T-helper 17 cell (primary cell): ENCODE results near the gene RIC3. TPM values are rescaled to one million over a fixed set of nuclear protein-coding genes. Genes with fewer than 3 reads are reported as not detected.

Experiments
- ATAC-seq: fragments of 150-1000 bp; cut with Tn5 transposase; 2 replicates; pipeline ENCODE4 v1.10.0; 2021; ENCODE audit warnings: mild to moderate bottlenecking, moderate library complexity
- DNase-seq, 3 donors: peaks; one replicate each; pipeline versions ENCODE4 v3.0.0 to v3.0.0-alpha.2; 2020 to 2021
- H3K9me3 ChIP-seq: one replicate; pipeline ENCODE4 v1.7.0; 2013; ENCODE audit warnings: low read length, mild to moderate bottlenecking; ENCODE audit not compliant: control insufficient read depth, poor library complexity, severe bottlenecking
- H3K27ac Mint-ChIP-seq: one replicate; pipeline ENCODE4 v1.8.0; 2022; ENCODE audit warnings: mild to moderate bottlenecking, moderate library complexity, mixed read lengths
- H3K27me3 Mint-ChIP-seq: one replicate; pipeline ENCODE4 v1.8.0; 2022; ENCODE audit warnings: mixed read lengths
- H3K36me3 Mint-ChIP-seq: one replicate; pipeline ENCODE4 v1.8.0; 2022; ENCODE audit warnings: low read depth, mixed read lengths
- H3K4me1 Mint-ChIP-seq: one replicate; pipeline ENCODE4 v1.8.0; 2022; ENCODE audit warnings: mild to moderate bottlenecking, mixed read lengths
- H3K4me3 Mint-ChIP-seq: one replicate; pipeline ENCODE4 v1.8.0; 2022; ENCODE audit warnings: mild to moderate bottlenecking, moderate library complexity, mixed read lengths
- total RNA-seq, 4 donors: library from RNA in 2 of 4; stranded (reverse) in 2 of 4; gene quantifications; one replicate each; pipeline ENCODE4 v1.2.3 and lab custom pipeline; 2022 to 2026

The RIC3 gene
- total RNA-seq, 2 donors from 2014 or later, result 38.8 to 52.9 TPM

GRCh38 chr11:8202516-8203413 lies 33.9 kb upstream of the RIC3 start:
- H3K4me1 Mint-ChIP-seq, result peaks cover 4% of the 10 kb centered on the region
- no peaks in the 10 kb centered on the region for H3K9me3 ChIP-seq
- H3K4me3 Mint-ChIP-seq, result no peak overlapping the region
- no peak overlapping the region for H3K27ac Mint-ChIP-seq
- ATAC-seq (no peak), DNase-seq (no peak)
- peaks cover 84% of the 10 kb centered on the region for H3K27me3 Mint-ChIP-seq
- H3K36me3 Mint-ChIP-seq, result no peaks in the 10 kb centered on the region

GRCh38 chr11:8201644-8202365 lies 33.0 kb upstream of the RIC3 start:
- H3K9me3 ChIP-seq, result no peaks in the 10 kb centered on the region
- no peak overlapping the region for H3K27ac Mint-ChIP-seq
- peaks cover 84% of the 10 kb centered on the region for H3K27me3 Mint-ChIP-seq
- no peak for DNase-seq
- peak; percentile 78 for ATAC-seq
- H3K4me1 Mint-ChIP-seq, result peaks cover 3% of the 10 kb centered on the region
- no peak overlapping the region for H3K4me3 Mint-ChIP-seq
- H3K36me3 Mint-ChIP-seq, result no peaks in the 10 kb centered on the region

- peaks cover 81% of the 10 kb centered on the region for H3K27me3 Mint-ChIP-seq
- ATAC-seq (no peak), DNase-seq (no peak)
- peaks cover 3% of the 10 kb centered on the region for H3K36me3 Mint-ChIP-seq
- H3K4me1 Mint-ChIP-seq, result peaks cover 2% of the 10 kb centered on the region
- no peaks in the 10 kb centered on the region for H3K9me3 ChIP-seq
- H3K27ac Mint-ChIP-seq, result no peak overlapping the region
- no peak overlapping the region for H3K4me3 Mint-ChIP-seq
These were observed 30.9 kb upstream of the RIC3 start for GRCh38 chr11:8199676-8200075.

GRCh38 chr11:8196749-8197148 lies 27.9 kb upstream of the RIC3 start:
- Mint-ChIP-seq H3K36me3 (peaks cover 3% of the 10 kb centered on the region), H3K4me3 (no peak overlapping the region), H3K27me3 (peaks cover 74% of the 10 kb centered on the region), H3K27ac (no peak overlapping the region), H3K4me1 (peaks cover 2% of the 10 kb centered on the region)
- DNase-seq (no peak), ATAC-seq (no peak)
- H3K9me3 ChIP-seq, result no peaks in the 10 kb centered on the region

- Mint-ChIP-seq H3K27ac (peak overlapping the region; percentile 3), H3K36me3 (peaks cover 5% of the 10 kb centered on the region), H3K4me3 (no peak overlapping the region), H3K4me1 (peaks cover 2% of the 10 kb centered on the region), H3K27me3 (peaks cover 76% of the 10 kb centered on the region)
- DNase-seq (no peak), ATAC-seq (no peak)
- H3K9me3 ChIP-seq, result no peaks in the 10 kb centered on the region
These were observed 26.1 kb upstream of the RIC3 start for GRCh38 chr11:8194956-8195355.

- DNase-seq (no peak), ATAC-seq (no peak)
- Mint-ChIP-seq H3K4me1 (peaks cover 2% of the 10 kb centered on the region), H3K4me3 (no peak overlapping the region), H3K36me3 (peaks cover 5% of the 10 kb centered on the region), H3K27ac (no peak overlapping the region), H3K27me3 (peaks cover 56% of the 10 kb centered on the region)
- no peaks in the 10 kb centered on the region for H3K9me3 ChIP-seq
These were observed 24.0 kb upstream of the RIC3 start for GRCh38 chr11:8192896-8193209.

- H3K27ac Mint-ChIP-seq, result no peak overlapping the region
- peak; percentile 53 for ATAC-seq
- H3K4me1 Mint-ChIP-seq, result peaks cover 2% of the 10 kb centered on the region
- H3K9me3 ChIP-seq, result no peaks in the 10 kb centered on the region
- H3K27me3 Mint-ChIP-seq, result peaks cover 53% of the 10 kb centered on the region
- H3K4me3 Mint-ChIP-seq, result no peak overlapping the region
- peak in 1 of 3 donors; percentile 38 for DNase-seq
- H3K36me3 Mint-ChIP-seq, result peaks cover 5% of the 10 kb centered on the region
These were observed 23.4 kb upstream of the RIC3 start for GRCh38 chr11:8192016-8192895.

GRCh38 chr11:8190431-8190830 lies 21.6 kb upstream of the RIC3 start:
- no peak overlapping the region for H3K27ac Mint-ChIP-seq
- H3K4me1 Mint-ChIP-seq, result no peaks in the 10 kb centered on the region
- no peak overlapping the region for H3K4me3 Mint-ChIP-seq
- H3K9me3 ChIP-seq, result no peaks in the 10 kb centered on the region
- H3K27me3 Mint-ChIP-seq, result peaks cover 46% of the 10 kb centered on the region
- peaks cover 5% of the 10 kb centered on the region for H3K36me3 Mint-ChIP-seq
- DNase-seq (no peak), ATAC-seq (no peak)

GRCh38 chr11:8186429-8186828 lies 17.6 kb upstream of the RIC3 start:
- H3K9me3 ChIP-seq, result no peaks in the 10 kb centered on the region
- Mint-ChIP-seq H3K4me3 (no peak overlapping the region), H3K36me3 (peaks cover 2% of the 10 kb centered on the region), H3K27me3 (peaks cover 23% of the 10 kb centered on the region), H3K27ac (no peak overlapping the region), H3K4me1 (no peaks in the 10 kb centered on the region)
- ATAC-seq, result no peak
- DNase-seq, result no peak

GRCh38 chr11:8183111-8183510 lies 14.3 kb upstream of the RIC3 start:
- no peak for DNase-seq
- no peaks in the 10 kb centered on the region for H3K4me1 Mint-ChIP-seq
- no peak overlapping the region for H3K27ac Mint-ChIP-seq

GRCh38 chr11:8180469-8180868 lies 11.6 kb upstream of the RIC3 start:
- no peaks in the 10 kb centered on the region for H3K9me3 ChIP-seq
- Mint-ChIP-seq H3K4me1 (no peaks in the 10 kb centered on the region), H3K27ac (no peak overlapping the region), H3K36me3 (no peaks in the 10 kb centered on the region), H3K4me3 (no peak overlapping the region), H3K27me3 (peaks cover 46% of the 10 kb centered on the region)
- DNase-seq (no peak), ATAC-seq (no peak)

More at GRCh38 chr11:8183111-8183510, 14.3 kb upstream of the RIC3 start:
- Mint-ChIP-seq H3K36me3 (no peaks in the 10 kb centered on the region), H3K27me3 (peaks cover 40% of the 10 kb centered on the region), H3K4me3 (no peak overlapping the region)
- no peak for ATAC-seq
- H3K9me3 ChIP-seq, result no peaks in the 10 kb centered on the region

GRCh38 chr11:8178297-8178696 lies 9.5 kb upstream of the RIC3 start:
- no peak overlapping the region for H3K27ac Mint-ChIP-seq
- no peaks in the 10 kb centered on the region for H3K9me3 ChIP-seq
- ATAC-seq (no peak), DNase-seq (no peak)
- no peak overlapping the region for H3K4me3 Mint-ChIP-seq
- peaks cover 5% of the 10 kb centered on the region for H3K36me3 Mint-ChIP-seq
- H3K27me3 Mint-ChIP-seq, result peaks cover 68% of the 10 kb centered on the region
- no peaks in the 10 kb centered on the region for H3K4me1 Mint-ChIP-seq

GRCh38 chr11:8177136-8177535 lies 8.3 kb upstream of the RIC3 start:
- no peak overlapping the region for H3K27ac Mint-ChIP-seq
- no peaks in the 10 kb centered on the region for H3K4me1 Mint-ChIP-seq
- ATAC-seq, result no peak
- H3K9me3 ChIP-seq, result no peaks in the 10 kb centered on the region
- peaks cover 5% of the 10 kb centered on the region for H3K36me3 Mint-ChIP-seq
- H3K4me3 Mint-ChIP-seq, result no peak overlapping the region
- peaks cover 75% of the 10 kb centered on the region for H3K27me3 Mint-ChIP-seq
- DNase-seq, result no peak
